ENCODE measurements around the gene RNF225.
A peak's percentile ranks its signal among the peaks of the same experiment; 100 is the strongest.

DNA sequence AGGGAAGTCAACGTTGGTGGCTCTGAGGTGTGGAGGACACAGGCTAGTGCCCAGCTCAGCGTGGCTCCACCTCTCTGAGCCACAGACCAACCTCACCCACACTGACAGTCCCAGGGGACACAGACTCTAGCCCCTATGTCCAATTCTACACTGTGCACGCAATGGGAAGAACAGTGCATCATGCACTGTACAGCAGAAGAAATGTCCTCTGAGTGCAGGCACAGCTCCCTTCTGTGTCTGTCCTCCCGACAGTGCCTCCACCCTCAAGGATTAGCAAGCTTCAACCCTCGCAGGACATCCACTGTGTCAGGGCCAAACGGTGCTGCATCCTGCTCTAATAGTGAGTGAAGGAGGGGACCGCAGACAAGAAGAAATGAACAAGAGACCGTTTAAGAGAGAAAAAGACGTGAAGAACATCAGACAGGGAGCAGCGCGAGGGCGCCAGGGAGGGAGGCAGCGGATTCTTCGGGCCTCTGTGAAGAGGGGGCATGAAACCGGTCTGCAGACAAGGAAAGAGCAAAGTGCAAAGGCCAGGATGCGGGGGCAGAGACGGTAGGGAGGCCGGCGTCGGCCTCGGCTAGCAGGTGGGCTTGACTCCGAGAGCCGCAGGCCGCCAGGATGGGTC is 15.3 kb upstream of the RNF225 start:
- no peak for TF ChIP-seq JUN (IDR thresholded peaks at IDR 0.05; ENCODE audit: borderline replicate concordance, low read depth, low read length)
- TF ChIP-seq JUN (CRISPR knock-in tag; IDR thresholded peaks at IDR 0.05; ENCODE audit: borderline replicate concordance): no peak
- TF ChIP-seq LARP7 (IDR thresholded peaks at IDR 0.05): no peak
- TF ChIP-seq, protein P1, sequence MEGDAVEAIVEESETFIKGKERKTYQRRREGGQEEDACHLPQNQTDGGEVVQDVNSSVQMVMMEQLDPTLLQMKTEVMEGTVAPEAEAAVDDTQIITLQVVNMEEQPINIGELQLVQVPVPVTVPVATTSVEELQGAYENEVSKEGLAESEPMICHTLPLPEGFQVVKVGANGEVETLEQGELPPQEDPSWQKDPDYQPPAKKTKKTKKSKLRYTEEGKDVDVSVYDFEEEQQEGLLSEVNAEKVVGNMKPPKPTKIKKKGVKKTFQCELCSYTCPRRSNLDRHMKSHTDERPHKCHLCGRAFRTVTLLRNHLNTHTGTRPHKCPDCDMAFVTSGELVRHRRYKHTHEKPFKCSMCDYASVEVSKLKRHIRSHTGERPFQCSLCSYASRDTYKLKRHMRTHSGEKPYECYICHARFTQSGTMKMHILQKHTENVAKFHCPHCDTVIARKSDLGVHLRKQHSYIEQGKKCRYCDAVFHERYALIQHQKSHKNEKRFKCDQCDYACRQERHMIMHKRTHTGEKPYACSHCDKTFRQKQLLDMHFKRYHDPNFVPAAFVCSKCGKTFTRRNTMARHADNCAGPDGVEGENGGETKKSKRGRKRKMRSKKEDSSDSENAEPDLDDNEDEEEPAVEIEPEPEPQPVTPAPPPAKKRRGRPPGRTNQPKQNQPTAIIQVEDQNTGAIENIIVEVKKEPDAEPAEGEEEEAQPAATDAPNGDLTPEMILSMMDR (IDR thresholded peaks at IDR 0.05 in 2 of 3, conservative IDR thresholded peaks at IDR 0.05 in 1 of 3; ENCODE audit: insufficient read depth in 2 of 3, low read depth in 1 of 3, low read length in 3 of 3): 0 out of 6 replicates have a peak, but pooled peaks of 2 of the 3 experiments have one; percentile 7
- no peak for TF ChIP-seq CHCHD3 (CRISPR knock-in tag; IDR thresholded peaks at IDR 0.05)
- TF ChIP-seq GATA2 (CRISPR knock-in tag; IDR thresholded peaks at IDR 0.05): no peak
- no peak for TF ChIP-seq CBX8 (IDR thresholded peaks at IDR 0.05; ENCODE audit: borderline replicate concordance, extremely low read depth, low read depth, low read length, poor library complexity, severe bottlenecking)
- TF ChIP-seq RFX7 (CRISPR knock-in tag; IDR thresholded peaks at IDR 0.05): 0 out of 2 replicates have a peak, but pooled peaks have one; percentile 22
- TF ChIP-seq RAD21 (CRISPR knock-in tag; conservative IDR thresholded peaks at IDR 0.05 in 1 of 2, IDR thresholded peaks at IDR 0.05 in 1 of 2): no peak
